Forelimb muscle (tissue), 1 donor: ENCODE measurements around the gene NEK5. TPM values are rescaled to one million over a fixed set of nuclear protein-coding genes. Genes with fewer than 3 reads are reported as not detected.

Experiments
- polyA plus RNA-seq: library from polyadenylated mRNA; unstranded; fragments of 120-200 nt; gene quantifications from one replicate; pipeline ENCODE4 v1.2.1, GENCODE V29; 2013; ENCODE audit not compliant: insufficient read length

NEK5 gene
- polyA plus RNA-seq, 1 donor: 1.0 TPM

Other genes with a start within 250 kb of the NEK5 start
- 4.6 TPM for gene ATP7B, start 117.6 kb downstream of the NEK5 start, polyA plus RNA-seq
- gene ALG11, start 116.7 kb downstream of the NEK5 start, polyA plus RNA-seq: 19.8 TPM
- gene UTP14C, start 104.4 kb downstream of the NEK5 start, polyA plus RNA-seq: 21.2 TPM
- gene NEK3, start 30.5 kb upstream of the NEK5 start, polyA plus RNA-seq: 16.5 TPM